ENCODE results near the gene OR51S1. TPM values are rescaled to one million over a fixed set of nuclear protein-coding genes. Genes with fewer than 3 reads are reported as not detected.

Gene OR51S1, protein sequence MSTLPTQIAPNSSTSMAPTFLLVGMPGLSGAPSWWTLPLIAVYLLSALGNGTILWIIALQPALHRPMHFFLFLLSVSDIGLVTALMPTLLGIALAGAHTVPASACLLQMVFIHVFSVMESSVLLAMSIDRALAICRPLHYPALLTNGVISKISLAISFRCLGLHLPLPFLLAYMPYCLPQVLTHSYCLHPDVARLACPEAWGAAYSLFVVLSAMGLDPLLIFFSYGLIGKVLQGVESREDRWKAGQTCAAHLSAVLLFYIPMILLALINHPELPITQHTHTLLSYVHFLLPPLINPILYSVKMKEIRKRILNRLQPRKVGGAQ
- total RNA-seq, result not detected in 3 replicates
- long read RNA-seq, result 0 reads

DNA sequence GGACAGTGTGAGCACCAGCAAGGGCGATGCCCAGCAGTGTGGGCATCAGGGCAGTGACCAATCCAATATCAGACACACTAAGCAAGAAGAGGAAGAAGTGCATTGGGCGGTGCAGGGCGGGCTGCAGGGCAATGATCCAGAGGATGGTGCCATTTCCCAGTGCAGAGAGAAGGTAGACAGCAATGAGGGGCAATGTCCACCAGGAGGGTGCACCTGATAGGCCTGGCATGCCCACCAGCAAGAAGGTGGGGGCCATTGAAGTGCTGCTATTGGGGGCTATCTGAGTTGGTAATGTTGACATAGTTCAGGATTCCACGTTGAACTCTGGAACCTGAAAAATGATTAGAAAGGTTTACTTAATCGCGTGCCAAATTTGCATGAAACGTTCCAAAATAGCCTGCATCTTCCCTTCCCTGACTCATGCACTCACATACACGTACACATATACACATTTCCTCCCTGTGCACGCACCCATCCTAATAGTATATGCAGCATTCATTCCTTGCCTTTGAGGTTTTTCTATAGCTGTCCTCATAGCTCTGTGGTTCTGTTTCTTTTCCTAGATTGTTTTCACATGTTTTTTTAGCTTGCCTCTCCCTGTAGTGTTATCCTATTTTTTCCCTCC is at the start of gene OR51S1:
Gene OR51S1, minus strand, starts transcription at position 301 of the 625 bp plus-strand sequence. Its CDS starts 0 bp downstream, at position 301.
- no peak for DNase-seq (ENCODE audit: low spot score)
- Mint-ChIP-seq H3K9me3 (ENCODE audit: low read depth) (peaks cover 2% of the 10 kb centered on the region), H3K36me3 (ENCODE audit: low read depth) (no peaks in the 10 kb centered on the region), H3K27me3 (ENCODE audit: low read depth) (peaks cover 23% of the 10 kb centered on the region), H3K4me1 (ENCODE audit: low read depth) (no peaks in the 10 kb centered on the region), H3K4me3 (ENCODE audit: unreplicated experiment) (no peak within 1 kb of the TSS), H3K27ac (ENCODE audit: unreplicated experiment) (no peak within 1 kb of the TSS)
- TF ChIP-seq, protein P1, sequence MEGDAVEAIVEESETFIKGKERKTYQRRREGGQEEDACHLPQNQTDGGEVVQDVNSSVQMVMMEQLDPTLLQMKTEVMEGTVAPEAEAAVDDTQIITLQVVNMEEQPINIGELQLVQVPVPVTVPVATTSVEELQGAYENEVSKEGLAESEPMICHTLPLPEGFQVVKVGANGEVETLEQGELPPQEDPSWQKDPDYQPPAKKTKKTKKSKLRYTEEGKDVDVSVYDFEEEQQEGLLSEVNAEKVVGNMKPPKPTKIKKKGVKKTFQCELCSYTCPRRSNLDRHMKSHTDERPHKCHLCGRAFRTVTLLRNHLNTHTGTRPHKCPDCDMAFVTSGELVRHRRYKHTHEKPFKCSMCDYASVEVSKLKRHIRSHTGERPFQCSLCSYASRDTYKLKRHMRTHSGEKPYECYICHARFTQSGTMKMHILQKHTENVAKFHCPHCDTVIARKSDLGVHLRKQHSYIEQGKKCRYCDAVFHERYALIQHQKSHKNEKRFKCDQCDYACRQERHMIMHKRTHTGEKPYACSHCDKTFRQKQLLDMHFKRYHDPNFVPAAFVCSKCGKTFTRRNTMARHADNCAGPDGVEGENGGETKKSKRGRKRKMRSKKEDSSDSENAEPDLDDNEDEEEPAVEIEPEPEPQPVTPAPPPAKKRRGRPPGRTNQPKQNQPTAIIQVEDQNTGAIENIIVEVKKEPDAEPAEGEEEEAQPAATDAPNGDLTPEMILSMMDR (IDR thresholded peaks at IDR 0.05), result no peak

DNA sequence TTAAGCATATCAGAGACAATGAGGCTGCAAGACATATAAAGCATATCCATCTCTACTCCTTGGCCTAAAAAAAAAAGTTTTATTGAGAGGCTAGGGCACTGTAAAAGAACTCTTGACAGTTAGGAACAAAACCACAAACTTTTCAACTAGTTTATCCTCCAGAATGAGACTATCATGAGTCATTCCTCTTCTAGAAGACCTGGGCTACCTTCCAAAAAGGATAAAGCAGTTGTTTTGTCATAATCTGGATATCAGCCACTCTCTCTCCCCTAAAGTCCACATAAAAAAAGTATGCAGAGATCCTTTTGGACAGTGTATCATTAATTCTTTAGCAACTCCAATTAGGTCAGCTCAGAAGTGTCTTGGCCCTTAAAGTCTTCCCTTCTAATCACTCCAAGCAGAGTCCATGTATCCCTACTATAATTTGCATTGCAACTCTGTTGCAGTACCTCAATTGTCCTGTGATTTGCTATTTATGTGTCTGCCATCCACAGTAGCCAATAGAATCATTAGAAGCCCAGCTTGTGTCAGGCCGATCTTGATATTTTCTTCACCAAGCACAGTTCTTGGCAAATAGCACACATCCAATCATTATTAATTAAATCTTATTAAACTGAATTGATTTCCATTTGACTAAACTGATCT is 43.1 kb upstream of the OR51S1 start:
- DNase-seq (ENCODE audit: low spot score), result no peak
- Mint-ChIP-seq H3K36me3 (ENCODE audit: low read depth) (no peaks in the 10 kb centered on the region), H3K27ac (ENCODE audit: unreplicated experiment) (peak overlapping the region; percentile 15), H3K4me1 (ENCODE audit: low read depth) (peaks cover 12% of the 10 kb centered on the region), H3K27me3 (ENCODE audit: low read depth) (no peaks in the 10 kb centered on the region), H3K4me3 (ENCODE audit: unreplicated experiment) (no peak overlapping the region), H3K9me3 (ENCODE audit: low read depth) (peaks cover 8% of the 10 kb centered on the region)
- TF ChIP-seq, protein P1 (IDR thresholded peaks at IDR 0.05), result peak; percentile 55

DNA sequence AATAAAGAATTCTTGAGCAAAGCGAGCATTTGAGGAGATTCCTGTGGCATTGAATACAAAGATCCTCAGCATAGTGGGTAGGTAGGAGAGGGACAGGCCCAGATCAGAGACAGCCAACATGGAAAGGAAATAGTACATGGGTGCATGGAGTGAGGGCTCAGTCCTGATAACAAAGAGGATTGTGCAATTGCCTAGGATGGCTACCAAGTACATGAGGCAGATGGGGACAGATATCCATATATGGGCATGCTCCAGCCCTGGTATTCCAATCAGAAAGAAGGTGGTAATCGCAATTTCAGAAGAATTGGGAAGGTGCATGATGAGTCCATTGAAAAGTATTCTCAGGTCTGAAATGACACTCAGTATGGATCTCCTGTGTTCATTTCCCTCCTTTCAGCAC is 41.3 kb upstream of the OR51S1 start:
- no peak for DNase-seq (ENCODE audit: low spot score)
- Mint-ChIP-seq H3K4me3 (ENCODE audit: unreplicated experiment) (no peak overlapping the region), H3K27me3 (ENCODE audit: low read depth) (no peaks in the 10 kb centered on the region), H3K9me3 (ENCODE audit: low read depth) (peaks cover 8% of the 10 kb centered on the region), H3K27ac (ENCODE audit: unreplicated experiment) (no peak overlapping the region), H3K36me3 (ENCODE audit: low read depth) (no peaks in the 10 kb centered on the region), H3K4me1 (ENCODE audit: low read depth) (peaks cover 9% of the 10 kb centered on the region)
- TF ChIP-seq, protein P1 (IDR thresholded peaks at IDR 0.05), result no peak

DNA sequence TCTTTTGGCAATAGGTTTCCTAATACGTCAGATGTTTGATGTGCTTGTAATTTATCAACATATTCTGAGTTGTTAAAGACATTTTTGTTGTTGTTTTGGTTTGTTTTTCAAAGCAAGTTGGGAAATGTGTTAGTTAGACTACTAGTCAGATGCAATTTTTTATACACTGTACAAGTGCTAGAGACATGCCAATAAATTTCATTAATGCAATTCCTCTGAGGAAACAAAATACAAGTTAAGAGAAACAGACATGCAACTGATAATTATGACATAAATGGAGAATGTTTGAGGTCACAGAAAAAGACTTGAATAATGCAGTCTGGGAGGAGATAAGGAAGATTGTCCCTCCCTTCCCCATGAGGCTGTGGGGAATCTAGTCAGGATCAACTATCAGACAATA is 38.6 kb upstream of the OR51S1 start:
- DNase-seq (ENCODE audit: low spot score), result no peak
- H3K4me3 Mint-ChIP-seq (ENCODE audit: unreplicated experiment), result no peak overlapping the region
- TF ChIP-seq, protein P1 (IDR thresholded peaks at IDR 0.05), result no peak
- H3K27me3 Mint-ChIP-seq (ENCODE audit: low read depth), result no peaks in the 10 kb centered on the region
- H3K4me1 Mint-ChIP-seq (ENCODE audit: low read depth), result peaks cover 9% of the 10 kb centered on the region
- no peak overlapping the region for H3K27ac Mint-ChIP-seq (ENCODE audit: unreplicated experiment)
- peaks cover 8% of the 10 kb centered on the region for H3K9me3 Mint-ChIP-seq (ENCODE audit: low read depth)
- H3K36me3 Mint-ChIP-seq (ENCODE audit: low read depth), result no peaks in the 10 kb centered on the region

DNA sequence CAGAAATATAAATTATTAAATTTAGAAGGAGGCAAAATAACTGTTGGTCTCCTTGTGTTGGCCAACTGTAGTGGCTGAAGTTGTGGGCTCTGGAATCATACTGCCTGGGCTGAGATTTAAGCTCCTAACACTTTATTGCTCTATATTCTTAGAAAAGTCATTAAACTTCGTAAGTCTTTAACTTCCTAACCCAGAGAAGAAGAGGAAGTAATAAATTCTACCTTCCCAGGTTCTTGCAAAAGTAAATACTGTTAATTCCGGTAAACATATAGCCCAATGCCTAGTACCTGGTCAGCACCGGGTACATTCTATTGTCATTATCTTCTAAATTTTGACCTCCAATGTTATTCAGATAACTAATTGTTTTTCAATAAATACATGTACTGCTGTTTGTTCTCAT is 37.2 kb upstream of the OR51S1 start:
- TF ChIP-seq, protein P1 (IDR thresholded peaks at IDR 0.05), result no peak
- no peaks in the 10 kb centered on the region for H3K27me3 Mint-ChIP-seq (ENCODE audit: low read depth)
- no peaks in the 10 kb centered on the region for H3K36me3 Mint-ChIP-seq (ENCODE audit: low read depth)
- peaks cover 14% of the 10 kb centered on the region for H3K4me1 Mint-ChIP-seq (ENCODE audit: low read depth)
- no peak overlapping the region for H3K4me3 Mint-ChIP-seq (ENCODE audit: unreplicated experiment)
- DNase-seq (ENCODE audit: low spot score), result no peak
- H3K9me3 Mint-ChIP-seq (ENCODE audit: low read depth), result peaks cover 8% of the 10 kb centered on the region
- no peak overlapping the region for H3K27ac Mint-ChIP-seq (ENCODE audit: unreplicated experiment)
